ENCODE data around the gene IL10.

DNA sequence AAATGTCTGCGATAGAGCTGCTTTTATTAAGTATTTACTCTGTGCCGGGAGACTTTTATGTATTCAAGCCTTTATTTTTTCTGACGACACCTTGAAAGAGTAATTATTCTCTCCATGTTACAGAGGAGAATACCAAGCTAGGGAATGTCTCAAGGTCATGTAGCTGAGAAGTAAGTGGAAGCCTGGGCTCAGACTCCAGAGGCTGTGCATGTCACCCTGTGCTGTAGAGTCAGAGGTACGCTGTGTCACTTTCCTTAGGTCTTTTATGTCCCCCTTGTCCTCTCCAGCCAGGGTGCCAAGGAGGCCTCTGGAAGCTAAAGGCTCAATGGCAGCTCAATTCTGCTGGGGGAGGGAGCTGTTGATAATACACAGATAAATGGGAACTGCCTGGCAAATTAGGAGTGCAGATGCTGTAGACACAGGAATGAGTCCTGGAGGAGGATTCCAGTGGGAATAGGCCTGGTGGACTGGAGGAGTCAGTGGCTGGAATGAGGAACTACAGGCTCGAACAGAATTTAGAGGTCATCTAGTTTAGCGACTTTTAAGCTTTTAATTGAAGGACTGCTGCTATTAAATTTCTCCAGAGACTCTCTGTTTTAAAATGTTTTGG, 11.0 kb downstream of the IL10 start:
- TF ChIP-seq, protein P1, sequence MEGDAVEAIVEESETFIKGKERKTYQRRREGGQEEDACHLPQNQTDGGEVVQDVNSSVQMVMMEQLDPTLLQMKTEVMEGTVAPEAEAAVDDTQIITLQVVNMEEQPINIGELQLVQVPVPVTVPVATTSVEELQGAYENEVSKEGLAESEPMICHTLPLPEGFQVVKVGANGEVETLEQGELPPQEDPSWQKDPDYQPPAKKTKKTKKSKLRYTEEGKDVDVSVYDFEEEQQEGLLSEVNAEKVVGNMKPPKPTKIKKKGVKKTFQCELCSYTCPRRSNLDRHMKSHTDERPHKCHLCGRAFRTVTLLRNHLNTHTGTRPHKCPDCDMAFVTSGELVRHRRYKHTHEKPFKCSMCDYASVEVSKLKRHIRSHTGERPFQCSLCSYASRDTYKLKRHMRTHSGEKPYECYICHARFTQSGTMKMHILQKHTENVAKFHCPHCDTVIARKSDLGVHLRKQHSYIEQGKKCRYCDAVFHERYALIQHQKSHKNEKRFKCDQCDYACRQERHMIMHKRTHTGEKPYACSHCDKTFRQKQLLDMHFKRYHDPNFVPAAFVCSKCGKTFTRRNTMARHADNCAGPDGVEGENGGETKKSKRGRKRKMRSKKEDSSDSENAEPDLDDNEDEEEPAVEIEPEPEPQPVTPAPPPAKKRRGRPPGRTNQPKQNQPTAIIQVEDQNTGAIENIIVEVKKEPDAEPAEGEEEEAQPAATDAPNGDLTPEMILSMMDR (IDR thresholded peaks at IDR 0.05), result peak; percentile 32
- TF ChIP-seq EZH2 (IDR thresholded peaks at IDR 0.05), result no peak

Data from neural progenitor cell (in vitro differentiated cells).